Embryonic facial prominence (tissue), 1 donor: ENCODE data around the gene OSBPL2.

Experiments
- DNase-seq: peaks from one replicate; pipeline ENCODE4 v3.0.0-alpha.2; 2016; ENCODE audit errors: extremely low spot score

The OSBPL2 gene

GRCh38 chr20:62235777-62236157, 2.6 kb upstream of the OSBPL2 start:
- DNase-seq, result no peak

DNA sequence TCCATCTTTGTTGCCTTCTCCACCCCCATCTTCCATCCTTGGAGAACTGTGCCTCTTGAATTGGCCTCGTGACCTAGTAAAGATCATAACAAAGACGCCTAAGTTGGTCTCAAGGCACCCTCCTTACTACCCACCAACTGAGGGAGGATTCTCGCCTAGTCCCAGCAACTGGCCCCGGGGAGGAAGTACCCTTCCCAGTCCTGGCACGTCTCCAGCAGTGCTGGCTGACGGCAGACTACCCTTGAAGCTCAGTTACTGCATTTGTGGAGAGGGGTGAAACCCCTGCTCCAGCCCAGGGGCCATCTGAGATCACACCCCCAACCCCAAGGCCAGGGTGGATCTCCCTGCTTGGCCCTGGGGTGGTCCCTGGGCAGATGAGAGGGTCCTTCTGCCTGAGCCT, 2.1 kb upstream of the OSBPL2 start:
- no peak for DNase-seq

DNA sequence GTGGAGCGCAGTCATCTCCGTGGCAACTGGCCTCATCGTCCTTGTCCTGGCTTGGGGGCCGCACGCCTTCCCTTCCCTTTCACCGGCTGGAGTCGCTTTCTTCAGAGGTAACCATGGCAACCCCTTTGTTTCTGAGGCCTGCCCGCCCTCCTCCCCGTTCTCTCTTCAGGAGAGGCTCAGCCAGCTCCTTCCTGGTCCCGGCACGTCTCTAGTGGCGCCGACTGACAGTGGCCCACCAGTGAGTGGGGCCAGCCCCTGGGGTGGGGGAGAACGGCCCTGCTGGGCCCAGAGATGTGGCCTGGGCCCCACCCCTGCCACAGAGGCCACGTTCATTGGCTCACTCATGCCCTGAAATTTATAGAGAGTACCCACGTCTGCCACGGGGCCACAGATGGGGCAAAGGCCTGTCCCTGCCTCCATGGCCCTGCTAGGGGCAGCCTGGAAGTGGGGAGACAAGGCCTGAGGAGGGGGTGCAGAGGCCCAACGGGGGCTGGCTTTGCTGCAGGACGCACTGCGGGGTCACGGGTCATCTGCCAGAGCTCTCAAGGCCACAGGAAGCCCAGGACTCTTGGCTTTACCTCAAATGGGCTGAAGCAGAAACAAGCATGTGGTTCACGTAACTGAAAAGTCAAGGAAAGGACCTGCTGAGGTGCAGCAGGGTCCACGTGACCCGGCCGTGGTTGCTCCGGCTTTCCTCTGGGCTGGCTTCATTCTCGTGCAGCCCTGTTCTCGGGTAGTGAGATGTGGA, 1.4 kb upstream of the OSBPL2 start:
- DNase-seq, result no peak

- no peak for DNase-seq
Measured at GRCh38 chr20:62237514-62237800, 864 bp upstream of the OSBPL2 start.

- DNase-seq, result no peak
Measured at GRCh38 chr20:62238569-62239277, 402 bp downstream of the OSBPL2 start.

- DNase-seq, result no peak
Measured at GRCh38 chr20:62239278-62239879, 1.1 kb downstream of the OSBPL2 start.

DNA sequence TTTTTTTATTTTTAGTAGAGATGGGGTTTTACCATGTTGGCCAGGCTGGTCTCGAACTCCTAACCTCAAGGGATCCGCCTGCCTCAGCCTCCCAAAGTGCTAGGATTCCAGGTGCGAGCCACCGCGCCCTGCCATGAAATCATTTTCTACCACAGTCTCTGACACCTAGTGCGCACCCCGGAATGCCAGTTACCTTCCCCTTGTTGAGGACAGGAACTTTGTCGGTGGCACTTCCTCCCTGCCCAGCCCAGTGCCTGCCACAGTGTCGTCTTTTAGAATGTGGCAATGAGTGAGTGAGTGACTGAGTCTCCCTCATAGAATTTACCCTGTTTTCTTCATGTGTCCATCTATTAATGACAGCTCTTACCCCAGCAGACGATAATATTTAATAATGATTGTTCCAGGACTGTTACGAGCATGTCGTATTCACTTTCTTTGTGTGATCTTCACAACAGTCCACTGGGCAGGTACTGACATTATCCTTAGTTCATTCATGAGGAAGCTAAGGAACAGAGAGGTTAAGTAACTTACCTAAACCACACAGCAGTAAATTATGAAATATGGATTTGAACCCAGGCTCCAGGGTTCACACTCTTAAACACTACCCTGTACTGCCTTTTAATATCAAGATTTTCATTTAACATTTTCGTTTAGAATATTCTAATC, 1.8 kb downstream of the OSBPL2 start:
- no peak for DNase-seq

GRCh38 chr20:62241506-62241905, 3.2 kb downstream of the OSBPL2 start:
- no peak for DNase-seq

DNA sequence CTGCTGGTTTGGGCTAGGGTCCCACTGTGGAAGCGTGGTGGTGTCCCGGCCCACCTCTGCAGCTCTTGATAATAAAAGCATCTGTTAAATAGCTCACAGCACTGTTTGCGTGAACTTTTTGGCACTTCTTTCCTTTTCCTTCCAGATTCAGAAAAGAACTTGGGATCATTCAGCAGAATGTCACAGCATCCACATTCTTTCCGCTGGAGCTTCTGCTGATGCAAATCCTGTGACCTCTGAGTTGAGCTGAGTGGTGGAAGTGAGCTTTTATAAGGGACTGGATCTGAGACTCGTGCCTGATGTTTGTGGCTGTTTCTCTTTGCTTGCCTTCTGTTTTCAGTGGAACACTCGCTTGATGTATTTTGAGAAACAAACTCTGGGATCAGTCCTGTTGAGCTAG, 3.9 kb downstream of the OSBPL2 start:
- DNase-seq, result no peak

- no peak for DNase-seq
Measured at GRCh38 chr20:62243106-62243505, 4.8 kb downstream of the OSBPL2 start.

DNA sequence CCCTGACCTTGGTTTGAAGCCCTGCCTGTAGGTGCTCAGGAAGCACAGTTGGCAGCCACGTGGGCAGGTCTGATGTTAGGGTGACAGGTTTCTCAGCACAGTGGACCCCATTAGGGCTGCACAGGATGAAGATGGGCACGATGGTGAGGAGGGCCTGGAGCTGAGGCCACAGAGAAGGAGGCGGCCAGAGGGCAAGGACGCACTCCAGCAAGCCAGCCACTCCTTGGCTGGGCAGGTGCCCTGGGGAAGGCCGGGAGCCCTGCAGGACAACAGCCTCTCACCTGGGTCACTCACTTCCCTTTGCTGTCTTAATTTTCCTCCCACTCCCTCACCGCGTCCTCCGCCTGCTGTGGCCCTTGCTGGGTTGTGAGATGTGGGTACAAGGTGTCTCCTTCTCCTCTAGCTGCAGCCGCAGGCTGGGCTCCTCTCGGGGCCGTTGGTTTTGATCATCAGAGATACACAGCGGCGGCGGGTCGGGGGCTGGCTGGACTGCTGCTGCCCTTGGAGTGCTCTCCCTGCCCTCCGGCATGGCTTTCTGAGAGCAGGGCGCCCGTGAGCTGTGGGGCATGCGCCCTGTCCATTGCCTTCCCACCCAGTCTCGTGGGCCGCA, 5.7 kb downstream of the OSBPL2 start:
- DNase-seq, result no peak

DNA sequence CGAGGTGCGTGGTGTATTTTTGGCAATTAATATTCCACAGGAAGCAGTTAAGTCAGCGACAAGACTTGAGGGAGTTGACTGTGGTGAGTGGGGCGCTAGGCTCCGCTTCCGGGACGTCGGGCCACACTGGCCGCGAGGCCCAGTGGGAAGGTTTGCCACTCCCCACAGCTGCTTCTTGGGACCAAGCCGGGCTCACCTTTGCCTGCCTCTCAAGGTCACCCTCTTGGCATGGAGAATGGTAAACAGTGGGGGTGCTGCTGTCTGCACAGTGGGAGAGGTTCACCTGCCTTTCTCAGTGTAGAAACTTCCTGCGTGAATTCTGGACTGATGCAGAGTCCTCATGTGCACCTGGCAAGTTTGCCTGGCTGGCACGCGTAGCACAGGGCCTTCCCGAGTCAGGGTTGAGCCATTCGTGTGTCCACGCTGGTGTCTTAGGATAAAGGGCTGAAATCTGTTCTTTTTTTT, 6.4 kb downstream of the OSBPL2 start:
- DNase-seq, result no peak

DNA sequence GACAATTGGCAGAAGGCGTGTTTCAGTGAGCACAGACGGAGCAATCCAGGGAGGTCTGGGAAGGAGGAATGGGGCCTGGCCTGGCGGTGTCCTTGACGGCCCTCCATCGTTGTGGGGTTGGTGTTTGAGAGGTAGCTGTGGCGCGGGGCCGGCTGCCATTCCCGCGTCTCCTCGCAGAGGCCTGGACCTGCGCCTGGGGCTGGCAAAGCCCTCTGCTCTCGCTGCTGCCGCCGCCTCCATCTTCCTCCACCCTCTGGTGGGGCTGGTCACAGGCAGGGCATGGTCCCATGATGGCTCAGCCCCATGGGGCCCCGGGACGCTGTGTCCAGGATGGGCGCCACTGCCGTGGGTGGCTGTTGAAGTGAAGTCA, 7.6 kb downstream of the OSBPL2 start:
- no peak for DNase-seq

- DNase-seq, result no peak
Measured at GRCh38 chr20:62246431-62246830, 8.1 kb downstream of the OSBPL2 start.

- no peak for DNase-seq
Measured at GRCh38 chr20:62246872-62247652, 8.7 kb downstream of the OSBPL2 start.

DNA sequence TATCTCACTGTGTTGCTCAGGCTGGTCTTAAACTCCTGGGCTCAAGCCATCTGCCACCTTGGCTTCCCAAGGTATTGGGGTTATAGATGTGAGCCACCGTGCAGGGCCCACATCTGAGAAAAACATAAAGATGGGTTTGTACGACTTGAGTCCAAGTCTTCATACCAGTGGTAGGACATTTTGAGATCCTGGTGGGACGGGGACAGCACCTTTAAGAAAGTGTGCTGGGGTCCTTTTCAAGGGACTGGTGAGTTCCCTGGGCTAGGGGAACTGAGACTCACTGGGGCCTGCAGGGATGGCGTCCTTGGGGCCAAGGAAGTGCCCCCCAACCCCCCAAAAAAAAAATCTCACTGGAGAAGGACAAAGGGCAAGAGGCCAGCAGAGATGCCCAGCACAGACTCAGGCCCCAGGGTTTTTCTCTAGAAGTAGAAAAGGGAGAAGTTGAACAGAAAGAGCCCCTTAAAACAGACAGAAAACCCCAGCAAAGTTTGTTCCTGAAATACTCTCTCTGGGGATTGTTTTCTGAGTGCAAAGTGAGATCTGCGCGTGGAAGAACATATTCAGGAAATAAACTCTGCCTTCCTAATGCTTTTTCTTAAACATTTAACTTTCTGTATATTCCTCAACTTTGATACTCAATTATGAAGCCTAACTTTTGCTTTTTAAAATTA, 10.7 kb downstream of the OSBPL2 start:
- DNase-seq, result no peak

DNA sequence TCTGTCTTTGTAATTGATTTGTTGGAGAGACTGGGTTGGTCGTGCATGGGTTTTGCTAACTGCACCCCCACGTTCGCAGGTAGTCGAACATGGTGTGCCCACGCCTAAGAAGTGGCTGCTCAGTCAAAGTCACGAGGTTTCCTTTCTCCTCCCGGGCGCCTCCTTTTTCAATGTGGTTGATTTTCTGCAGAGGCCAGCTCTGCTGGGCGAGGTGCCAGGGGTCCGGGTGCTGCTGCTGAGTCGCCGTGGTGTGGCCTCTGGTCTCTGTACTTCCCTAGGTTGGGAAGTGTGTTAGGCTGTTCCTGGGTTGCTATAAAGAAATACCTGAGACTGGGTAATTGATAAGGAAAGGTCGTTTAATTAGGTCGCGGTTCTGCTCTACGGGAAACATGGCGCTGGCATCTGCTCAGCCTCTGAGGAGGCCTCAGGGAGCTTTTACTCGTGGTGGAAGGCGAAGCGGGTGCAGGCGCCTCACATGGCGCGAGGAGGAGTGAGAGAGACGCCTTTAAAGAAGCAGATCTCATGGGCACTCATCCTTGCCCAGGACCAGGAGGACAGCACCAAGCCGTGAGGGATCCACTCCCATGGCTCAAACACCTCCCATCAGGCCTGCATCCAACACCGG, 14.1 kb downstream of the OSBPL2 start:
- no peak for DNase-seq

GRCh38 chr20:62253398-62253797, 15.1 kb downstream of the OSBPL2 start:
- no peak for DNase-seq

GRCh38 chr20:62254021-62254724, 15.9 kb downstream of the OSBPL2 start:
- DNase-seq, result no peak

GRCh38 chr20:62255976-62256375, 17.7 kb downstream of the OSBPL2 start:
- DNase-seq, result no peak
